GM19397 (cell line): Measurements from ENCODE around the gene SEC11C.

Experiments
- ATAC-seq: cut with Tn5 transposase; IDR thresholded peaks from one replicate; pipeline ENCODE4 v1.9.1; 2021; ENCODE audit warnings: mild to moderate bottlenecking, moderate library complexity; ENCODE audit not compliant: unreplicated experiment

Gene SEC11C

GRCh38 chr18:59207506-59207905, 67.8 kb downstream of the SEC11C start:
- ATAC-seq = no peak
